Measurements from ENCODE around the gene CC2D1A.
A peak's percentile ranks its signal among the peaks of the same experiment; 100 is the strongest.

Gene CC2D1A

GRCh38 chr19:13974073-13974472, 68.1 kb downstream of the CC2D1A start:
- no peak overlapping the region for H3K4me3 ChIP-seq (replicated peaks; ENCODE audit: low read depth, low read length)
- TF ChIP-seq CTCF (IDR thresholded peaks at IDR 0.05; ENCODE audit: low read length, missing control alignments): no peak
- peak; percentile 23 for DNase-seq (ENCODE audit: low read depth)

GRCh38 chr19:13975870-13976269, 69.9 kb downstream of the CC2D1A start:
- no peak for TF ChIP-seq CTCF (IDR thresholded peaks at IDR 0.05; ENCODE audit: low read length, missing control alignments)
- H3K4me3 ChIP-seq (replicated peaks; ENCODE audit: low read depth, low read length): no peak overlapping the region
- DNase-seq (ENCODE audit: low read depth): no peak

- no peak overlapping the region for H3K4me3 ChIP-seq (replicated peaks; ENCODE audit: low read depth, low read length)
- no peak for DNase-seq (ENCODE audit: low read depth)
- no peak for TF ChIP-seq CTCF (IDR thresholded peaks at IDR 0.05; ENCODE audit: low read length, missing control alignments)
Observed at GRCh38 chr19:13976446-13976845, 70.4 kb downstream of the CC2D1A start.

GRCh38 chr19:13977803-13978202, 71.8 kb downstream of the CC2D1A start:
- H3K4me3 ChIP-seq (replicated peaks; ENCODE audit: low read depth, low read length): no peak overlapping the region
- no peak for TF ChIP-seq CTCF (IDR thresholded peaks at IDR 0.05; ENCODE audit: low read length, missing control alignments)
- DNase-seq (ENCODE audit: low read depth): no peak

GRCh38 chr19:13978351-13979243, 72.6 kb downstream of the CC2D1A start:
- DNase-seq (ENCODE audit: low read depth): peak; percentile 43
- no peak overlapping the region for H3K4me3 ChIP-seq (replicated peaks; ENCODE audit: low read depth, low read length)
- no peak for TF ChIP-seq CTCF (IDR thresholded peaks at IDR 0.05; ENCODE audit: low read length, missing control alignments)

- DNase-seq (ENCODE audit: low read depth): no peak
- no peak overlapping the region for H3K4me3 ChIP-seq (replicated peaks; ENCODE audit: low read depth, low read length)
- no peak for TF ChIP-seq CTCF (IDR thresholded peaks at IDR 0.05; ENCODE audit: low read length, missing control alignments)
Observed at GRCh38 chr19:13979244-13979615, 73.2 kb downstream of the CC2D1A start.

GRCh38 chr19:13979686-13980085, 73.7 kb downstream of the CC2D1A start:
- no peak overlapping the region for H3K4me3 ChIP-seq (replicated peaks; ENCODE audit: low read depth, low read length)
- no peak for TF ChIP-seq CTCF (IDR thresholded peaks at IDR 0.05; ENCODE audit: low read length, missing control alignments)
- DNase-seq (ENCODE audit: low read depth): no peak

Measured in fibroblast of pulmonary artery (primary cell).